PC-3 (cell line): ENCODE data around the gene GPANK1.

Experiments
- EZH2 ChIP-seq: fragments of 300-600 bp; sonication (generic); IDR thresholded peaks from one replicate; pipeline ENCODE4 v1.6.1; 2017; ENCODE audit warnings: antibody characterized with exemption, mild to moderate bottlenecking, low read length; ENCODE audit not compliant: unreplicated experiment
- TF ChIP-seq, protein P1 (sequence below): fragments of 300-600 bp; sonication (generic); conservative IDR thresholded peaks from 2 replicates; pipeline ENCODE4 v1.5.1; 2017; ENCODE audit warnings: antibody characterized with exemption, low read depth, mild to moderate bottlenecking, low read length

DNA sequence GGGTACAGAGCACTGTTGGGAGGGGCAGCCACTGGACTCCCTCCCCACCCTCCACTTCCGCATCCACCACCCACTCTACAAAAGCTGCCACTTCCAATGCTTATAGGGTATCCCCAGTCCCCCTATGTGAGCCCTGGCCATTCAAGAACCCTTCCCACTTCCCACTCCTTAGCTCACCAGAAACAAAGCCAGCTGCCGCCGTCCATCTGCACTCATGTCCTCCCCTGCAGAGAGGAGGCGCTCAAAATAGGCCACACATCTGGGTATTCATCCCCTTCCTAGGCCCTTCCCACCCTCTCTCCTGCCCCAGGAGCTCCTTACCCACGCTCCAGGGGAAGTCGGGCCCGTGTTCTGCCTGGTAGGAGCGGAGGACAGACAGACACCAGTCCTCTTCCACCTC, 22.5 kb upstream of the GPANK1 start:
- TF ChIP-seq, protein P1, sequence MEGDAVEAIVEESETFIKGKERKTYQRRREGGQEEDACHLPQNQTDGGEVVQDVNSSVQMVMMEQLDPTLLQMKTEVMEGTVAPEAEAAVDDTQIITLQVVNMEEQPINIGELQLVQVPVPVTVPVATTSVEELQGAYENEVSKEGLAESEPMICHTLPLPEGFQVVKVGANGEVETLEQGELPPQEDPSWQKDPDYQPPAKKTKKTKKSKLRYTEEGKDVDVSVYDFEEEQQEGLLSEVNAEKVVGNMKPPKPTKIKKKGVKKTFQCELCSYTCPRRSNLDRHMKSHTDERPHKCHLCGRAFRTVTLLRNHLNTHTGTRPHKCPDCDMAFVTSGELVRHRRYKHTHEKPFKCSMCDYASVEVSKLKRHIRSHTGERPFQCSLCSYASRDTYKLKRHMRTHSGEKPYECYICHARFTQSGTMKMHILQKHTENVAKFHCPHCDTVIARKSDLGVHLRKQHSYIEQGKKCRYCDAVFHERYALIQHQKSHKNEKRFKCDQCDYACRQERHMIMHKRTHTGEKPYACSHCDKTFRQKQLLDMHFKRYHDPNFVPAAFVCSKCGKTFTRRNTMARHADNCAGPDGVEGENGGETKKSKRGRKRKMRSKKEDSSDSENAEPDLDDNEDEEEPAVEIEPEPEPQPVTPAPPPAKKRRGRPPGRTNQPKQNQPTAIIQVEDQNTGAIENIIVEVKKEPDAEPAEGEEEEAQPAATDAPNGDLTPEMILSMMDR = no peak
- no peak for TF ChIP-seq EZH2
